ENCODE measurements around the gene TDP1.

GRCh38 chr14:89926694-89927093, 29.0 kb upstream of the TDP1 start:
- no peak for TF ChIP-seq EZH2 (IDR thresholded peaks at IDR 0.05; ENCODE audit: borderline replicate concordance, insufficient read depth, low read depth, low read length, poor library complexity, severe bottlenecking)
- TF ChIP-seq, protein P1, sequence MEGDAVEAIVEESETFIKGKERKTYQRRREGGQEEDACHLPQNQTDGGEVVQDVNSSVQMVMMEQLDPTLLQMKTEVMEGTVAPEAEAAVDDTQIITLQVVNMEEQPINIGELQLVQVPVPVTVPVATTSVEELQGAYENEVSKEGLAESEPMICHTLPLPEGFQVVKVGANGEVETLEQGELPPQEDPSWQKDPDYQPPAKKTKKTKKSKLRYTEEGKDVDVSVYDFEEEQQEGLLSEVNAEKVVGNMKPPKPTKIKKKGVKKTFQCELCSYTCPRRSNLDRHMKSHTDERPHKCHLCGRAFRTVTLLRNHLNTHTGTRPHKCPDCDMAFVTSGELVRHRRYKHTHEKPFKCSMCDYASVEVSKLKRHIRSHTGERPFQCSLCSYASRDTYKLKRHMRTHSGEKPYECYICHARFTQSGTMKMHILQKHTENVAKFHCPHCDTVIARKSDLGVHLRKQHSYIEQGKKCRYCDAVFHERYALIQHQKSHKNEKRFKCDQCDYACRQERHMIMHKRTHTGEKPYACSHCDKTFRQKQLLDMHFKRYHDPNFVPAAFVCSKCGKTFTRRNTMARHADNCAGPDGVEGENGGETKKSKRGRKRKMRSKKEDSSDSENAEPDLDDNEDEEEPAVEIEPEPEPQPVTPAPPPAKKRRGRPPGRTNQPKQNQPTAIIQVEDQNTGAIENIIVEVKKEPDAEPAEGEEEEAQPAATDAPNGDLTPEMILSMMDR (IDR thresholded peaks at IDR 0.05), result no peak

Measured in B cell (primary cell).